Measurements from ENCODE around the gene ITGB8. TPM values are rescaled to one million over a fixed set of nuclear protein-coding genes. Genes with fewer than 3 reads are reported as not detected.
A peak's percentile ranks its signal among the peaks of the same experiment; 100 is the strongest.

Gene ITGB8
- total RNA-seq, 1 experiment from 2014 or later: 1.9 TPM

- POLR2A ChIA-PET: no interaction called here
- Mint-ChIP-seq H3K27me3 (ENCODE audit: low read depth) (peaks cover 10% of the 10 kb centered on the region; the same call in 1 of the 2 replicates), H3K9me3 (no peaks in the 10 kb centered on the region), H3K36me3 (no peaks in the 10 kb centered on the region), H3K4me3 (no peak overlapping the region), H3K27ac (peak overlapping the region; percentile 66; the same call in 1 of the 2 replicates), H3K4me1 (peaks cover 35% of the 10 kb centered on the region)
- ATAC-seq (peak; percentile 43; the same call in 1 of the 2 replicates), DNase-seq (ENCODE audit: low spot score) (no peak)
- CTCF ChIA-PET: interaction anchor here (0.7 to 1.5 kb wide), 4 partner anchors 39 to 597 kb away, joined by 3 to 5 read pairs (median 4); partner anchors contain the start of gene POLR1F
- TF ChIP-seq CDX4 (CRISPR knock-in tag; IDR thresholded peaks at IDR 0.05; ENCODE audit: borderline replicate concordance): no peak
- TF ChIP-seq STAT6 (CRISPR knock-in tag; conservative IDR thresholded peaks at IDR 0.05; ENCODE audit: low read depth): no peak
- TF ChIP-seq NFYB (CRISPR knock-in tag; conservative IDR thresholded peaks at IDR 0.05; ENCODE audit: low read depth): no peak
Measured at GRCh38 chr7:20306180-20306946, 24.3 kb upstream of the ITGB8 start.

GRCh38 chr7:20307119-20307518, 23.6 kb upstream of the ITGB8 start:
- Mint-ChIP-seq H3K9me3 (no peaks in the 10 kb centered on the region), H3K27me3 (ENCODE audit: low read depth) (peaks cover 10% of the 10 kb centered on the region; the same call in 1 of the 2 replicates), H3K36me3 (no peaks in the 10 kb centered on the region), H3K4me1 (peaks cover 35% of the 10 kb centered on the region), H3K27ac (peak overlapping the region; percentile 85), H3K4me3 (no peak overlapping the region)
- TF ChIP-seq AFF4 (CRISPR knock-in tag; IDR thresholded peaks at IDR 0.05; ENCODE audit: borderline replicate concordance) (no peak), KAT7 (CRISPR knock-in tag; IDR thresholded peaks at IDR 0.05; ENCODE audit: borderline replicate concordance) (no peak), FOXK1 (CRISPR knock-in tag; IDR thresholded peaks at IDR 0.05) (no peak), IRF1 (CRISPR knock-in tag; IDR thresholded peaks at IDR 0.05) (no peak), NFATC4 (CRISPR knock-in tag; IDR thresholded peaks at IDR 0.05) (no peak), ERG (CRISPR knock-in tag; IDR thresholded peaks at IDR 0.05) (no peak), EMX1 (CRISPR knock-in tag; IDR thresholded peaks at IDR 0.05) (no peak), TEAD1 (CRISPR knock-in tag; IDR thresholded peaks at IDR 0.05) (no peak), JAZF1 (CRISPR knock-in tag; IDR thresholded peaks at IDR 0.05) (no peak), PREB (CRISPR knock-in tag; IDR thresholded peaks at IDR 0.05; ENCODE audit: borderline replicate concordance) (no peak), ZNF416 (CRISPR knock-in tag; IDR thresholded peaks at IDR 0.05) (no peak)
- ChIA-PET POLR2A (no interaction called here), CTCF (interaction anchor here (1.2 to 1.5 kb wide), 5 partner anchors 23 to 598 kb away, joined by 3 to 5 read pairs (median 4); partner anchors contain the start of genes ITGB8 and POLR1F)
- DNase-seq (ENCODE audit: low spot score): no peak
- ATAC-seq: peak; percentile 55; the same call in 1 of the 2 replicates
